Adrenal gland (tissue), 12 donors: ENCODE data around the gene SMAD9. TPM values are rescaled to one million over a fixed set of nuclear protein-coding genes. Genes with fewer than 3 reads are reported as not detected.

Experiments
- DNase-seq, 7 donors: peaks; one replicate each; pipeline ENCODE4 v3.0.0-alpha.2; 2019 to 2020
- H3K27ac ChIP-seq, 5 donors: fragments of 200-600 bp; sonication (generic) in 4 of 5; 1 replicate in 3 of 5; 2 replicates in 2 of 5; pipeline versions ENCODE4 v1.5.1 to v1.8.0; 2016 to 2020; ENCODE audit warnings: mild to moderate bottlenecking in 1 of 5
- H3K27me3 ChIP-seq: fragments of 200-600 bp; 2 replicates; pipeline ENCODE4 v1.8.0; 2021
- H3K36me3 ChIP-seq, 2 donors: fragments of 200-600 bp; replicated peaks in 1 of 2; 1 replicate in 1 of 2; 2 replicates in 1 of 2; pipeline versions ENCODE4 v1.5.1 to v1.8.0; 2018 to 2022
- H3K4me1 ChIP-seq, 2 donors: fragments of 200-600 bp; replicated peaks in 1 of 2; 1 replicate in 1 of 2; 2 replicates in 1 of 2; pipeline versions ENCODE4 v1.5.1 to v1.8.0; 2018 to 2021
- H3K4me3 ChIP-seq, 4 donors: fragments of 200-600 bp; sonication (generic) in 3 of 4; one replicate each; pipeline ENCODE4 v1.5.1; 2016 to 2018
- H3K9me3 ChIP-seq, 3 donors: fragments of 200-600 bp; sonication (generic) in 1 of 3; replicated peaks in 1 of 3; 1 replicate in 2 of 3; 2 replicates in 1 of 3; pipeline versions ENCODE4 v1.5.1 to v1.8.0; 2016 to 2021
- CTCF ChIP-seq, 6 experiments: fragments of 450-650 bp in 4 of 6; fragments of 200-600 bp in 2 of 6; sonication (generic) in 1 of 6; IDR thresholded peaks; 1 replicate in 5 of 6; 2 replicates in 1 of 6; pipeline versions ENCODE4 v1.5.1 to v1.8.0; 2016 to 2021; ENCODE audit warnings: antibody characterized with exemption in 6 of 6, mild to moderate bottlenecking in 2 of 6, moderate library complexity in 1 of 6
- POLR2A ChIP-seq, 2 donors: fragments of 450-650 bp; IDR thresholded peaks; one replicate each; pipeline ENCODE4 v1.6.1; 2017; ENCODE audit warnings: antibody characterized with exemption in 2 of 2, mild to moderate bottlenecking in 2 of 2, moderate library complexity in 1 of 2
- WGBS, 4 donors: extraction: QIAGEN DNeasy Blood & Tissue Kit in 2 of 4; methylation state at CpG; one replicate each; pipeline versions ENCODE4 v1.1.5 to v1.1.7; 2013 to 2017; 5-methylcytosine and 5-hydroxymethylcytosine counted together
- intact Hi-C, 2 donors: fragments of 100-400 bp; cut with DNase I; formaldehyde crosslinking; loops; one replicate each; pipeline versions ENCODE4 v1.14.1 to v1.15.0; 2022 to 2023
- polyA plus RNA-seq, 3 donors: library from polyadenylated mRNA; stranded (reverse); fragments of 200-250 nt in 2 of 3; fragments of 350-450 nt in 1 of 3; fragmentation: Illumina TruSeq in 1 of 3; extraction: RNeasy Lipid Tissue Mini Kit (QIAGEN cat#74804) in 1 of 3; gene quantifications; one replicate each; pipeline ENCODE4 v1.2.3, GENCODE V29; 2013 to 2014
- total RNA-seq, 9 donors: library from RNA; depleted of rRNA in 4 of 9; stranded (reverse); fragments of >200 nt in 4 of 9; fragments of 120-200 nt in 1 of 9; fragmentation: NEBNext Ultra II Directional in 1 of 9; extraction: Animal tissue kit (Norgen Biotek cat#: 25700) in 1 of 9; gene quantifications; one replicate each; pipeline versions ENCODE4 v1.1.0 to v1.2.4, GENCODE V29; 2013 to 2023
- donor health status: healthy with polysubstance abuse.
- donor health status: Bipolar disorder and iron deficiency.
- donor health status: DM: yes; HTN: yes; CAD: no.
- donor health status: DM: no; HTN: no; CAD: no.
- donor health status: DM: no; HTN: no; CAD: no.
- donor health status: DM: yes; HTN: yes; CAD: no.

The SMAD9 gene
- total and polyA plus RNA-seq, 12 donors: 0.88 to 4.5 (median 3.1) TPM

- Histone ChIP-seq H3K9me3 (no peaks in the 10 kb centered on the region), H3K36me3 (no peaks in the 10 kb centered on the region), H3K4me1 (no peaks in the 10 kb centered on the region), H3K27me3 (no peaks in the 10 kb centered on the region), H3K27ac (no peak overlapping the region), H3K4me3 (no peak overlapping the region)
- DNase-seq: no peak
- no peak for TF ChIP-seq CTCF (IDR thresholded peaks at IDR 0.05)
- TF ChIP-seq POLR2A (IDR thresholded peaks at IDR 0.05): no peak
- 89 to 90% (median 89%) methylated on average over 2 of the region's 2 CpGs for WGBS, 4 donors
- intact Hi-C loops: no loop called here
Measured at GRCh38 chr13:36806102-36806501, 113.9 kb downstream of the SMAD9 start.

GRCh38 chr13:36804588-36804987 is 115.5 kb downstream of the SMAD9 start:
- no peaks in the 10 kb centered on the region for H3K9me3 ChIP-seq
- no peak overlapping the region for H3K27ac ChIP-seq
- no peak for TF ChIP-seq CTCF (IDR thresholded peaks at IDR 0.05)
- TF ChIP-seq POLR2A (IDR thresholded peaks at IDR 0.05): no peak
- H3K4me1 ChIP-seq: no peaks in the 10 kb centered on the region
- no peaks in the 10 kb centered on the region for H3K27me3 ChIP-seq
- intact Hi-C loops: no loop called here
- WGBS, 4 donors: 71 to 90% (median 78%) methylated on average over 5 to 6 of the region's 6 CpGs
- no peaks in the 10 kb centered on the region for H3K36me3 ChIP-seq
- no peak for DNase-seq
- no peak overlapping the region for H3K4me3 ChIP-seq

GRCh38 chr13:36801035-36801434 is 119.0 kb downstream of the SMAD9 start:
- Histone ChIP-seq H3K27ac (no peak overlapping the region), H3K36me3 (no peaks in the 10 kb centered on the region), H3K4me1 (no peaks in the 10 kb centered on the region), H3K4me3 (no peak overlapping the region), H3K27me3 (no peaks in the 10 kb centered on the region), H3K9me3 (no peaks in the 10 kb centered on the region)
- TF ChIP-seq POLR2A (IDR thresholded peaks at IDR 0.05): no peak
- TF ChIP-seq CTCF (IDR thresholded peaks at IDR 0.05): no peak
- intact Hi-C loops: no loop called here
- WGBS, 4 donors: 45 to 57% (median 48%) methylated on average over 3 of the region's 3 CpGs
- no peak for DNase-seq

- Histone ChIP-seq H3K27ac (no peak overlapping the region), H3K36me3 (no peaks in the 10 kb centered on the region), H3K4me3 (no peak overlapping the region), H3K4me1 (no peaks in the 10 kb centered on the region), H3K9me3 (no peaks in the 10 kb centered on the region), H3K27me3 (no peaks in the 10 kb centered on the region)
- DNase-seq: no peak
- WGBS, 4 donors: 70 to 91% (median 75%) methylated on average over 3 of the region's 3 CpGs
- intact Hi-C loops: no loop called here
- TF ChIP-seq CTCF (IDR thresholded peaks at IDR 0.05) (no peak), POLR2A (IDR thresholded peaks at IDR 0.05) (no peak)
Measured at GRCh38 chr13:36796052-36796451, 124.0 kb downstream of the SMAD9 start.
